Karpas-422 (cell line): Measurements from ENCODE around the gene MYO1E. TPM values are rescaled to one million over a fixed set of nuclear protein-coding genes. Genes with fewer than 3 reads are reported as not detected.

Source experiments
- DNase-seq: peaks from one replicate; pipeline ENCODE4 v3.0.0-alpha.2; 2015
- H2AFZ ChIP-seq: fragments of 200-600 bp; sonication (generic); 2 replicates; pipeline ENCODE4 v1.6.1; 2014; ENCODE audit warnings: antibody characterized with exemption, low read length, mixed read lengths
- H3K27ac ChIP-seq: fragments of 200-600 bp; sonication (generic); 2 replicates; pipeline ENCODE4 v1.5.1; 2014; ENCODE audit warnings: mild to moderate bottlenecking, low read length, moderate library complexity
- H3K27me3 ChIP-seq: fragments of 200-600 bp; sonication (generic); 2 replicates; pipeline ENCODE4 v1.6.1; 2014; ENCODE audit warnings: low read length, mixed read lengths
- H3K36me3 ChIP-seq: fragments of 200-600 bp; sonication (generic); 2 replicates; pipeline ENCODE4 v1.6.1; 2014; ENCODE audit warnings: low read length, mixed read lengths; ENCODE audit not compliant: insufficient read depth
- H3K4me1 ChIP-seq: fragments of 200-600 bp; sonication (generic); 2 replicates; pipeline ENCODE4 v1.6.1; 2014; ENCODE audit warnings: mild to moderate bottlenecking, low read length, mixed read lengths
- H3K4me2 ChIP-seq: fragments of 200-600 bp; sonication (generic); 2 replicates; pipeline ENCODE4 v1.6.1; 2014; ENCODE audit warnings: low read length, low read depth, mild to moderate bottlenecking; ENCODE audit not compliant: poor library complexity, severe bottlenecking
- H3K4me3 ChIP-seq: fragments of 200-600 bp; sonication (generic); 2 replicates; pipeline ENCODE4 v1.5.1; 2014; ENCODE audit warnings: mild to moderate bottlenecking, antibody characterized with exemption, low read length, mixed read lengths
- H3K79me2 ChIP-seq: fragments of 200-600 bp; sonication (generic); 2 replicates; pipeline ENCODE4 v1.6.1; 2014; ENCODE audit warnings: mild to moderate bottlenecking, low read length, mixed read lengths
- H3K9ac ChIP-seq: fragments of 200-600 bp; sonication (generic); 2 replicates; pipeline ENCODE4 v1.6.0; 2014; ENCODE audit warnings: low read length
- H3K9me2 ChIP-seq: fragments of 200-600 bp; sonication (generic), shearing (Covaris generic); replicated peaks from 2 replicates; pipeline ENCODE4 v1.6.0; 2014; ENCODE audit warnings: mild to moderate bottlenecking, low read length, moderate library complexity; ENCODE audit not compliant: insufficient read depth
- H3K9me3 ChIP-seq: fragments of 300-700, 200-600 bp; sonication (generic); 2 replicates; pipeline ENCODE4 v1.6.1; 2014; ENCODE audit warnings: low read length, mixed read lengths
- H4K20me1 ChIP-seq: fragments of 200-600 bp; sonication (generic); 2 replicates; pipeline ENCODE4 v1.6.1; 2014; ENCODE audit warnings: mild to moderate bottlenecking, antibody characterized with exemption, low read length, low read depth; ENCODE audit not compliant: insufficient read depth
- total RNA-seq: library from RNA; depleted of rRNA; stranded (reverse); fragments of >200 nt; shearing (Covaris generic); gene quantifications from 2 replicates; pipeline ENCODE4 v1.2.3, GENCODE V29; 2014; ENCODE audit warnings: low replicate concordance

Gene MYO1E
- total RNA-seq, 1 experiment from 2014 or later = 1.5 TPM

DNA sequence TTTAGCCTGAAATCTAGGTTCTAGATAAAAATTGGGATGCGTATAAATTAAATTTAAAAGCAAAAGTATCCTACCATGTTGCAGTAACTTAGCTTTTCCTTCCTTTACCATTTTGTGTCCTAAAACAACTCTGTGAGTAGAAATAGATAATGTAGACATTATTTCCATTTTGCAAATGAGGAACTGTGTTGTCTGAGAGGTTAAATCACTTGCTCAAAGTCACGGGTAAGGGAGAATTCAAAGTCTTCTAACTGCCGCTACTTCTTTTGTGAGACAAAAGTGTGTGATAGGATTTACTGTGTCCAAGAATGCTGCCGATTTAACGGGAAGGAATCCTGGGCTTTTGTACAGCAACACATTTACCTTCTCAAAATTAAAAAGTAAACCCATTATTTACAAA lies 40.7 kb downstream of the MYO1E start:
- H4K20me1 ChIP-seq = no peaks in the 10 kb centered on the region
- H3K4me3 ChIP-seq = no peak overlapping the region
- H3K4me2 ChIP-seq = no peak overlapping the region
- H3K4me1 ChIP-seq = peaks cover 7% of the 10 kb centered on the region
- no peaks in the 10 kb centered on the region for H3K9me2 ChIP-seq
- H3K79me2 ChIP-seq = no peaks in the 10 kb centered on the region
- peak overlapping the region; percentile 46; the same call in 1 of the 2 replicates for H2AFZ ChIP-seq
- no peaks in the 10 kb centered on the region for H3K27me3 ChIP-seq
- H3K36me3 ChIP-seq = no peaks in the 10 kb centered on the region
- DNase-seq = no peak
- no peaks in the 10 kb centered on the region for H3K9me3 ChIP-seq
- H3K27ac ChIP-seq = no peak overlapping the region
- no peak overlapping the region for H3K9ac ChIP-seq

- H3K79me2 ChIP-seq = no peaks in the 10 kb centered on the region
- H2AFZ ChIP-seq = no peak overlapping the region
- no peak overlapping the region for H3K27ac ChIP-seq
- no peak overlapping the region for H3K4me2 ChIP-seq
- H3K4me1 ChIP-seq = peaks cover 7% of the 10 kb centered on the region
- H3K27me3 ChIP-seq = no peaks in the 10 kb centered on the region
- H3K9me2 ChIP-seq = no peaks in the 10 kb centered on the region
- H3K9ac ChIP-seq = no peak overlapping the region
- no peak overlapping the region for H3K4me3 ChIP-seq
- H3K36me3 ChIP-seq = no peaks in the 10 kb centered on the region
- H4K20me1 ChIP-seq = no peaks in the 10 kb centered on the region
- no peaks in the 10 kb centered on the region for H3K9me3 ChIP-seq
- DNase-seq = no peak
Measured at GRCh38 chr15:59330649-59331048, 42.0 kb downstream of the MYO1E start.

GRCh38 chr15:59329570-59330350 lies 42.9 kb downstream of the MYO1E start:
- Histone ChIP-seq H3K9me2 (no peaks in the 10 kb centered on the region), H3K79me2 (no peaks in the 10 kb centered on the region), H3K9me3 (no peaks in the 10 kb centered on the region), H3K36me3 (no peaks in the 10 kb centered on the region), H3K9ac (no peak overlapping the region), H3K4me3 (no peak overlapping the region), H3K27ac (no peak overlapping the region), H2AFZ (no peak overlapping the region), H4K20me1 (no peaks in the 10 kb centered on the region), H3K4me2 (no peak overlapping the region), H3K4me1 (peaks cover 7% of the 10 kb centered on the region), H3K27me3 (no peaks in the 10 kb centered on the region)
- DNase-seq = no peak

- Histone ChIP-seq H3K27me3 (no peaks in the 10 kb centered on the region), H3K9me3 (no peaks in the 10 kb centered on the region), H3K4me1 (peaks cover 7% of the 10 kb centered on the region), H3K9ac (no peak overlapping the region), H3K36me3 (no peaks in the 10 kb centered on the region), H3K27ac (no peak overlapping the region), H3K79me2 (no peaks in the 10 kb centered on the region), H4K20me1 (no peaks in the 10 kb centered on the region), H2AFZ (no peak overlapping the region), H3K4me2 (no peak overlapping the region), H3K4me3 (no peak overlapping the region), H3K9me2 (no peaks in the 10 kb centered on the region)
- no peak for DNase-seq
Measured at GRCh38 chr15:59329091-59329490, 43.6 kb downstream of the MYO1E start.

DNA sequence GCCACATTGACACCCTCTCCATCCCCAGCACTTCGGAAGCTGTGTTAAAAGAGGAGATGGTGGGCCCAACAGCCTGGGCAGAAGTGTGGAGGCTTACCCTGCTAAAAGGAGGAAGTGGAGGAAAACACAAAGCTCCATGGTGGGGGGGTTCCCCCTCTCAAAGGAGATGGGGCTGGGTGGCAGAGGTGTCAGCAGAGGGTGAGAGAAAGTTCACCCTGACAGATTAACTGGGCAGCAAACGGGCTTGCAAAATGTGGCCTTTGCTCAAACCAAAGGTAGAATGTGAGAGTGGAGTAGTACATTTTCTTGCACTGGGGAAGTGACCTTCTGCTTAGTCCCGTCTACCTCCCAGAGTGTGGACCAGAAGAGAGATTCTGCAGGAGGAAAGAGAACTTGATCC lies 44.7 kb downstream of the MYO1E start:
- Histone ChIP-seq H2AFZ (no peak overlapping the region), H3K4me2 (no peak overlapping the region), H4K20me1 (no peaks in the 10 kb centered on the region), H3K27me3 (no peaks in the 10 kb centered on the region), H3K79me2 (no peaks in the 10 kb centered on the region), H3K9me3 (no peaks in the 10 kb centered on the region), H3K27ac (no peak overlapping the region), H3K4me1 (peaks cover 7% of the 10 kb centered on the region), H3K9ac (no peak overlapping the region), H3K9me2 (no peaks in the 10 kb centered on the region), H3K36me3 (no peaks in the 10 kb centered on the region), H3K4me3 (no peak overlapping the region)
- no peak for DNase-seq

DNA sequence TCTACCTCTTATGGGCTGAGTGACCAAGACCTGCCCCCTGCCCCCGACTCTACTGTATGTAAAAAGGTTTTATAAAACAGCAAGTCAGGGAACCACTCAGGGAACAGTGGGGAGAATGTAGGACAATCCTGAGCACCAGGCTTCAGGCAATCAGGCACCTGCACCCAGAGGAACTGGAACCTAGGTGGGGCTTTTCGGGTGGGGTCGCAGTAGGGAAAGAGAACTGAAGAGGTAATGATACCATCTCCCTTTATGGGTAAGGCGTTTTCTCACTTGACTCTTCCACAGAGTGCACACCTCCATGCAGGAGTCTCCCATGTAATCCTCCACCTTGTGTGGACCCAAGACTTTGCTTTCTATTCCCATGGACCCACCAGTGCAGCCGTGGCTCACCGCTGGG lies 45.8 kb downstream of the MYO1E start:
- Histone ChIP-seq H4K20me1 (no peaks in the 10 kb centered on the region), H3K4me1 (peaks cover 2% of the 10 kb centered on the region), H3K9me3 (no peaks in the 10 kb centered on the region), H3K36me3 (no peaks in the 10 kb centered on the region), H3K4me3 (no peak overlapping the region), H3K27me3 (no peaks in the 10 kb centered on the region), H3K79me2 (no peaks in the 10 kb centered on the region), H3K9me2 (no peaks in the 10 kb centered on the region), H2AFZ (no peak overlapping the region), H3K27ac (no peak overlapping the region), H3K4me2 (no peak overlapping the region), H3K9ac (no peak overlapping the region)
- no peak for DNase-seq

- Histone ChIP-seq H3K27me3 (no peaks in the 10 kb centered on the region; the same call in 1 of the 2 replicates), H3K9ac (no peak overlapping the region), H3K9me2 (no peaks in the 10 kb centered on the region), H3K27ac (no peak overlapping the region), H3K9me3 (no peaks in the 10 kb centered on the region), H3K36me3 (no peaks in the 10 kb centered on the region), H3K4me3 (no peak overlapping the region), H3K79me2 (no peaks in the 10 kb centered on the region), H2AFZ (no peak overlapping the region), H3K4me1 (no peaks in the 10 kb centered on the region), H3K4me2 (no peak overlapping the region), H4K20me1 (no peaks in the 10 kb centered on the region)
- DNase-seq = no peak
Measured at GRCh38 chr15:59322056-59322759, 50.5 kb downstream of the MYO1E start.

- Histone ChIP-seq H3K27ac (no peak overlapping the region), H2AFZ (no peak overlapping the region), H3K79me2 (no peaks in the 10 kb centered on the region), H3K27me3 (no peaks in the 10 kb centered on the region; the same call in 1 of the 2 replicates), H4K20me1 (no peaks in the 10 kb centered on the region), H3K4me1 (no peaks in the 10 kb centered on the region), H3K36me3 (no peaks in the 10 kb centered on the region), H3K4me2 (no peak overlapping the region), H3K4me3 (no peak overlapping the region), H3K9ac (no peak overlapping the region), H3K9me3 (no peaks in the 10 kb centered on the region), H3K9me2 (no peaks in the 10 kb centered on the region)
- no peak for DNase-seq
Measured at GRCh38 chr15:59321000-59321689, 51.5 kb downstream of the MYO1E start.
